ENCODE measurements around the gene SYT12.

DNA sequence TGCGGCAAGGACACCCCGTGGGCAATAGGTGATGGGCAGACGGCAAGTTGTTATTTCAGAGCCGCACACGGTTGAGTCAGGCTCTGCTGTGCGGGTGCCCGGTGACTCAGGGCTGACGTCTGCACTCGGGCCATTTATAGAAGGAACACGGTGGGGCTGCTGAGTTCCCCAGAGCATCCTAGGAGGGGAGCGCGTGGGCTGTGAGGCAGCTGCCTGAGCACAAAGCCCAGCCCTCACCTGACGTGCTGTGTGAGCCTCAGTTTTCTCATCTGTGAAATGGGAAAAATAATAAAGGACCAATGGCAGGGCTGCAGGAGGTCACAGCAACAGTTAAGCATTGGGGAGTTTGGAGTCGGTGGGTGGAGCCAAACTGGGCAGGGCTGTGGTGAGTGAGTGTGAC lies 22.4 kb downstream of the SYT12 start:
- TF ChIP-seq, protein P1, sequence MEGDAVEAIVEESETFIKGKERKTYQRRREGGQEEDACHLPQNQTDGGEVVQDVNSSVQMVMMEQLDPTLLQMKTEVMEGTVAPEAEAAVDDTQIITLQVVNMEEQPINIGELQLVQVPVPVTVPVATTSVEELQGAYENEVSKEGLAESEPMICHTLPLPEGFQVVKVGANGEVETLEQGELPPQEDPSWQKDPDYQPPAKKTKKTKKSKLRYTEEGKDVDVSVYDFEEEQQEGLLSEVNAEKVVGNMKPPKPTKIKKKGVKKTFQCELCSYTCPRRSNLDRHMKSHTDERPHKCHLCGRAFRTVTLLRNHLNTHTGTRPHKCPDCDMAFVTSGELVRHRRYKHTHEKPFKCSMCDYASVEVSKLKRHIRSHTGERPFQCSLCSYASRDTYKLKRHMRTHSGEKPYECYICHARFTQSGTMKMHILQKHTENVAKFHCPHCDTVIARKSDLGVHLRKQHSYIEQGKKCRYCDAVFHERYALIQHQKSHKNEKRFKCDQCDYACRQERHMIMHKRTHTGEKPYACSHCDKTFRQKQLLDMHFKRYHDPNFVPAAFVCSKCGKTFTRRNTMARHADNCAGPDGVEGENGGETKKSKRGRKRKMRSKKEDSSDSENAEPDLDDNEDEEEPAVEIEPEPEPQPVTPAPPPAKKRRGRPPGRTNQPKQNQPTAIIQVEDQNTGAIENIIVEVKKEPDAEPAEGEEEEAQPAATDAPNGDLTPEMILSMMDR (IDR thresholded peaks at IDR 0.05 in 8 of 11, conservative IDR thresholded peaks at IDR 0.05 in 3 of 11) = no peak
- TF ChIP-seq POLR2AphosphoS5 (IDR thresholded peaks at IDR 0.05) = no peak
